IMR-90 (cell line): ENCODE measurements around the gene PIP5K1C. TPM values are rescaled to one million over a fixed set of nuclear protein-coding genes. Genes with fewer than 3 reads are reported as not detected.

Source experiments
- ATAC-seq: fragments of 200-7000 bp; cut with Tn5 transposase; 2 replicates; pipeline ENCODE4 v1.9.1; 2020; ENCODE audit warnings: low read depth, mild to moderate bottlenecking, moderate library complexity
- BruUV-seq: library from RNA; stranded (reverse); fragments of 400-500 nt; replicated peaks from 2 replicates; lab custom pipeline; 2021; lab: Mats Ljungman, UMichigan
- CTCF ChIA-PET: fragments of 300-600 bp; formaldehyde crosslinking; extraction: SDS; loops from one replicate; lab custom pipeline; 2021; ENCODE audit warnings: antibody characterized with exemption; lab: Yijun Ruan, JAX
- POLR2A ChIA-PET: fragments of 300-600 bp; sonication (Branson Sonifier 250); formaldehyde crosslinking; loops from one replicate; lab custom pipeline; 2022; ENCODE audit warnings: antibody characterized with exemption; ENCODE audit not compliant: unreplicated experiment; lab: Charles Lee
- DNase-seq: peaks from one replicate; pipeline ENCODE4 v3.0.0; 2013
- H2AFZ ChIP-seq: replicated peaks from 2 replicates; pipeline ENCODE3; 2013; ENCODE audit warnings: low read length, mild to moderate bottlenecking; ENCODE audit not compliant: poor library complexity
- H2AK5ac ChIP-seq: 2 replicates; pipeline ENCODE4 v1.6.1; 2013; ENCODE audit warnings: low read depth, low read length, inconsistent platforms
- H2AK9ac ChIP-seq: replicated peaks from 2 replicates; pipeline ENCODE3; 2013; ENCODE audit warnings: mild to moderate bottlenecking, low read depth, low read length, moderate library complexity; ENCODE audit not compliant: poor library complexity
- H2BK120ac ChIP-seq: 2 replicates; pipeline ENCODE4 v1.6.1; 2013; ENCODE audit warnings: low read depth, low read length, inconsistent platforms
- H2BK15ac ChIP-seq: 3 replicates; pipeline ENCODE4 v1.6.1; 2013; ENCODE audit warnings: low read depth, low read length, inconsistent platforms
- H2BK20ac ChIP-seq: 2 replicates; pipeline ENCODE4 v1.6.1; 2013; ENCODE audit warnings: low read depth, mild to moderate bottlenecking, inconsistent platforms, low read length, moderate library complexity
- H2BK5ac ChIP-seq: 2 replicates; pipeline ENCODE4 v1.6.1; 2013; ENCODE audit warnings: mild to moderate bottlenecking, low read depth, low read length, inconsistent platforms; ENCODE audit not compliant: poor library complexity, severe bottlenecking
- H3K14ac ChIP-seq: replicated peaks from 2 replicates; pipeline ENCODE4 v1.6.1; 2013; ENCODE audit warnings: low read depth, low read length, inconsistent platforms
- H3K18ac ChIP-seq: 2 replicates; pipeline ENCODE4 v1.6.1; 2013; ENCODE audit warnings: low read depth, low read length, control low read depth
- H3K23ac ChIP-seq: 2 replicates; pipeline ENCODE4 v1.6.1; 2013; ENCODE audit warnings: low read depth, low read length, inconsistent platforms
- H3K27ac ChIP-seq: 2 replicates; pipeline ENCODE4 v1.5.1; 2013; ENCODE audit warnings: mild to moderate bottlenecking, control low read depth, low read length; ENCODE audit not compliant: insufficient read depth
- H3K27me3 ChIP-seq: 2 replicates; pipeline ENCODE4 v1.6.1; 2013; ENCODE audit warnings: low read length; ENCODE audit not compliant: control insufficient read depth, insufficient read depth
- H3K36me3 ChIP-seq: 2 replicates; pipeline ENCODE4 v1.6.1; 2013; ENCODE audit warnings: low read length, mixed read lengths; ENCODE audit not compliant: control insufficient read depth, insufficient read depth
- H3K4ac ChIP-seq: 2 replicates; pipeline ENCODE4 v1.6.1; 2013; ENCODE audit warnings: low read depth, low read length, inconsistent platforms
- H3K4me1 ChIP-seq: 2 replicates; pipeline ENCODE4 v1.6.1; 2013; ENCODE audit warnings: low read length, mixed read lengths; ENCODE audit not compliant: control insufficient read depth, insufficient read depth
- H3K4me2 ChIP-seq: 2 replicates; pipeline ENCODE4 v1.6.1; 2013; ENCODE audit warnings: low read depth, mild to moderate bottlenecking, control low read depth, low read length, moderate library complexity
- H3K4me3 ChIP-seq: 2 replicates; pipeline ENCODE4 v1.5.1; 2013; ENCODE audit warnings: low read depth, mild to moderate bottlenecking, control low read depth, low read length, moderate library complexity; ENCODE audit not compliant: insufficient read depth
- H3K56ac ChIP-seq: 2 replicates; pipeline ENCODE4 v1.6.1; 2013; ENCODE audit warnings: low read length, inconsistent platforms; ENCODE audit not compliant: insufficient read depth; ENCODE audit errors: extremely low read depth
- H3K79me1 ChIP-seq, 2 experiments: 2 replicates each; pipeline ENCODE4 v1.6.1; 2013; ENCODE audit warnings: low read length in 2 of 2, inconsistent platforms in 1 of 2, low read depth in 1 of 2
- H3K9ac ChIP-seq: 2 replicates; pipeline ENCODE4 v1.6.1; 2013; ENCODE audit warnings: low read depth, low read length, control low read depth
- H3K9me1 ChIP-seq: 2 replicates; pipeline ENCODE4 v1.6.1; 2013; ENCODE audit warnings: low read length, inconsistent platforms; ENCODE audit not compliant: insufficient read depth
- H3K9me3 ChIP-seq: 2 replicates; pipeline ENCODE4 v1.6.1; 2013; ENCODE audit warnings: low read length; ENCODE audit not compliant: control insufficient read depth, insufficient read depth
- H4K20me1 ChIP-seq: 2 replicates; pipeline ENCODE4 v1.6.1; 2013; ENCODE audit warnings: low read length, inconsistent platforms; ENCODE audit not compliant: insufficient read depth
- H4K5ac ChIP-seq: 2 replicates; pipeline ENCODE4 v1.6.1; 2013; ENCODE audit warnings: mild to moderate bottlenecking, low read depth, low read length, control low read depth
- H4K8ac ChIP-seq, 2 experiments: 2 replicates each; pipeline ENCODE4 v1.6.1; 2013; ENCODE audit warnings: low read depth in 2 of 2, low read length in 2 of 2, control low read depth in 1 of 2, inconsistent platforms in 1 of 2
- H4K91ac ChIP-seq: 2 replicates; pipeline ENCODE4 v1.6.1; 2013; ENCODE audit warnings: low read depth, low read length, inconsistent platforms; ENCODE audit not compliant: insufficient read depth
- CEBPB ChIP-seq: IDR thresholded peaks from 2 replicates; pipeline ENCODE4 v1.6.1; 2012; ENCODE audit warnings: low read depth, low read length, improper control_type of control experiment
- FOS ChIP-seq: fragments of 150-350 bp; IDR thresholded peaks from 2 replicates; pipeline ENCODE4 v1.6.1; 2016; ENCODE audit warnings: low read depth, low read length
- MAFK ChIP-seq: IDR thresholded peaks from 2 replicates; pipeline ENCODE4 v1.6.1; 2012; ENCODE audit warnings: low read depth, low read length, improper control_type of control experiment
- MAZ ChIP-seq: IDR thresholded peaks from 2 replicates; pipeline ENCODE4 v1.6.1; 2012; ENCODE audit warnings: low read depth, mild to moderate bottlenecking, low read length, improper control_type of control experiment, moderate library complexity, borderline replicate concordance
- MXI1 ChIP-seq: IDR thresholded peaks from 2 replicates; pipeline ENCODE4 v1.6.1; 2012; ENCODE audit warnings: low read depth, mild to moderate bottlenecking, low read length, moderate library complexity, borderline replicate concordance
- NFE2L2 ChIP-seq: fragments of 150-350 bp; IDR thresholded peaks from 2 replicates; pipeline ENCODE4 v1.6.1; 2016; ENCODE audit warnings: low read depth, mild to moderate bottlenecking, low read length
- POLR2A ChIP-seq: IDR thresholded peaks from 2 replicates; pipeline ENCODE4 v1.6.1; 2012; ENCODE audit warnings: mild to moderate bottlenecking, low read depth, low read length
- RAD21 ChIP-seq: IDR thresholded peaks from 2 replicates; pipeline ENCODE4 v1.6.1; 2012; ENCODE audit warnings: low read length, improper control_type of control experiment
- RCOR1 ChIP-seq: IDR thresholded peaks from 2 replicates; pipeline ENCODE4 v1.6.1; 2012; ENCODE audit warnings: mild to moderate bottlenecking, low read length, improper control_type of control experiment; ENCODE audit not compliant: insufficient replicate concordance
- SMC3 ChIP-seq: fragments of 150-350 bp; IDR thresholded peaks from 2 replicates; pipeline ENCODE4 v1.6.1; 2016; ENCODE audit warnings: low read depth, mild to moderate bottlenecking, antibody characterized with exemption, low read length, moderate library complexity
- WGBS, 2 experiments: methylation state at CpG; one replicate each; pipeline versions ENCODE4 v1.1.5 to v1.1.7; 2013; ENCODE audit warnings: missing lambda C conversion rate in 2 of 2; ENCODE audit not compliant: insufficient read length in 1 of 2; ENCODE audit errors: extremely low coverage in 2 of 2; 5-methylcytosine and 5-hydroxymethylcytosine counted together
- dilution Hi-C: fragments of 300-500 bp; cut with HindIII; formaldehyde crosslinking; loops from one replicate; pipeline ENCODE4 v1.14.3; 2018; ENCODE audit warnings: low sequenced_read_pairs; ENCODE audit not compliant: unreplicated experiment
- in situ Hi-C: fragments of 300-500 bp; cut with MboI; formaldehyde crosslinking; loops from 3 replicates; pipeline ENCODE4 v1.14.3; 2019; ENCODE audit warnings: low sequenced_read_pairs, inconsistent platforms, mixed read lengths
- intact Hi-C: fragments of 100-400 bp; cut with micrococcal nuclease; formaldehyde crosslinking; loops from 2 replicates; pipeline ENCODE4 v1.10.0; 2022
- polyA plus RNA-seq, 3 experiments: library from polyadenylated mRNA; depleted of rRNA; stranded (reverse); fragments of >200 nt; gene quantifications; 2 replicates each; pipeline ENCODE4 v1.2.3, GENCODE V29; 2012; ENCODE audit warnings: low replicate concordance in 1 of 3
- total RNA-seq: library from RNA; depleted of rRNA; stranded (reverse); fragments of >200 nt; gene quantifications from 2 replicates; pipeline ENCODE4 v1.2.3, GENCODE V29; 2012
- TF ChIP-seq, protein P1 (sequence below): fragments of 150-350 bp; IDR thresholded peaks from 2 replicates; pipeline ENCODE4 v1.6.1; 2017; ENCODE audit warnings: mild to moderate bottlenecking, antibody characterized with exemption, low read length, low read depth
- TF ChIP-seq, protein P2 (sequence below): conservative IDR thresholded peaks from 2 replicates; pipeline ENCODE4 v1.5.1; 2012; ENCODE audit warnings: mild to moderate bottlenecking, low read depth, low read length, improper control_type of control experiment

The PIP5K1C gene
- total and polyA plus RNA-seq, 2 of the 4 experiments (the other 2 are of a cell fraction), result 13.6 to 23.3 TPM

DNA sequence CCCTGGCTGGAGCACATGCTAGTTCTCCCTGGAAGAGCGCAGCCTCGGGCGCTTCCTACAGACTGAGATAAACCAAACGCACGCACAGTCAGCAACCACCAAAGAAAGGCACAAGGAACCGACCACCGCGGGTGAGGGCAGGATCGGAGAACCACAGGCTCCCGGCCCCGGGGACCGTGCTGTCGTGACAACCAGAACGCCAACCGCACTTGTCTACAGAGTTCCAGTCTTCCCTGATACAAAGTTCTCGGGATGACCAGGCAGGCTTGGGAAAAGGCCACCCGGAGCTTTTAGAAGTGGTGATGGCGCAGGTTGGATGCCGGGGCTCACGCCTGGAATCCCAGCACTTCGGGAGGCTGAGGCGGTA, 40.5 kb downstream of the PIP5K1C start:
- no peak overlapping the region for H3K9ac ChIP-seq
- BruUV-seq, result no TSS peak

More for the DNA sequence above, 40.5 kb downstream of the PIP5K1C start:
- H3K27ac ChIP-seq, result no peak overlapping the region
- H3K36me3 ChIP-seq, result peaks cover 65% of the 10 kb centered on the region
- no peak overlapping the region for H3K56ac ChIP-seq
- H2BK5ac ChIP-seq, result no peak overlapping the region
- H3K9me1 ChIP-seq, result peaks cover 3% of the 10 kb centered on the region; the same call in 1 of the 2 replicates
- no peak overlapping the region for H3K14ac ChIP-seq
- H4K5ac ChIP-seq, result no peak overlapping the region
- peaks cover 0 to 8% of the 10 kb centered on the region in 2 experiments; a peak in 2 of 4 replicates for H3K79me1 ChIP-seq
- DNase-seq (no peak), ATAC-seq (no peak)
- H2BK20ac ChIP-seq, result no peak overlapping the region
- H4K91ac ChIP-seq, result no peak overlapping the region
- H2AK9ac ChIP-seq, result no peak overlapping the region
- in situ Hi-C loops, result no loop called here
- H2BK15ac ChIP-seq, result no peak overlapping the region
- no peak overlapping the region for H3K4me3 ChIP-seq
- H2AK5ac ChIP-seq, result no peak overlapping the region
- dilution Hi-C loops, result no loop called here
- CTCF ChIA-PET, result no interaction called here
- no peak overlapping the region for H3K23ac ChIP-seq
- no peak overlapping the region for H3K4me2 ChIP-seq
- no peak overlapping the region for H4K8ac ChIP-seq
- 90% methylated on average over 9 of the region's 22 CpGs; no CpG with 5 or more reads in 1 of the 2 experiments for WGBS, 2 experiments
- no peaks in the 10 kb centered on the region for H3K9me3 ChIP-seq
- H2AFZ ChIP-seq, result no peak overlapping the region
- TF ChIP-seq FOS (no peak), RAD21 (no peak), SMC3 (no peak), NFE2L2 (no peak), MAZ (no peak), POLR2A (no peak), MXI1 (no peak), CEBPB (no peak), MAFK (no peak), RCOR1 (no peak)
- TF ChIP-seq, protein P1, sequence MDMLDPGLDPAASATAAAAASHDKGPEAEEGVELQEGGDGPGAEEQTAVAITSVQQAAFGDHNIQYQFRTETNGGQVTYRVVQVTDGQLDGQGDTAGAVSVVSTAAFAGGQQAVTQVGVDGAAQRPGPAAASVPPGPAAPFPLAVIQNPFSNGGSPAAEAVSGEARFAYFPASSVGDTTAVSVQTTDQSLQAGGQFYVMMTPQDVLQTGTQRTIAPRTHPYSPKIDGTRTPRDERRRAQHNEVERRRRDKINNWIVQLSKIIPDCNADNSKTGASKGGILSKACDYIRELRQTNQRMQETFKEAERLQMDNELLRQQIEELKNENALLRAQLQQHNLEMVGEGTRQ, result no peak
- TF ChIP-seq, protein P2, sequence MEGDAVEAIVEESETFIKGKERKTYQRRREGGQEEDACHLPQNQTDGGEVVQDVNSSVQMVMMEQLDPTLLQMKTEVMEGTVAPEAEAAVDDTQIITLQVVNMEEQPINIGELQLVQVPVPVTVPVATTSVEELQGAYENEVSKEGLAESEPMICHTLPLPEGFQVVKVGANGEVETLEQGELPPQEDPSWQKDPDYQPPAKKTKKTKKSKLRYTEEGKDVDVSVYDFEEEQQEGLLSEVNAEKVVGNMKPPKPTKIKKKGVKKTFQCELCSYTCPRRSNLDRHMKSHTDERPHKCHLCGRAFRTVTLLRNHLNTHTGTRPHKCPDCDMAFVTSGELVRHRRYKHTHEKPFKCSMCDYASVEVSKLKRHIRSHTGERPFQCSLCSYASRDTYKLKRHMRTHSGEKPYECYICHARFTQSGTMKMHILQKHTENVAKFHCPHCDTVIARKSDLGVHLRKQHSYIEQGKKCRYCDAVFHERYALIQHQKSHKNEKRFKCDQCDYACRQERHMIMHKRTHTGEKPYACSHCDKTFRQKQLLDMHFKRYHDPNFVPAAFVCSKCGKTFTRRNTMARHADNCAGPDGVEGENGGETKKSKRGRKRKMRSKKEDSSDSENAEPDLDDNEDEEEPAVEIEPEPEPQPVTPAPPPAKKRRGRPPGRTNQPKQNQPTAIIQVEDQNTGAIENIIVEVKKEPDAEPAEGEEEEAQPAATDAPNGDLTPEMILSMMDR, result no peak
- no peak overlapping the region for H3K4ac ChIP-seq
- H3K4me1 ChIP-seq, result peaks cover 3% of the 10 kb centered on the region
- H3K18ac ChIP-seq, result no peak overlapping the region
- no peaks in the 10 kb centered on the region for H3K27me3 ChIP-seq
- POLR2A ChIA-PET, result no interaction called here
- no peaks in the 10 kb centered on the region for H4K20me1 ChIP-seq
- H2BK120ac ChIP-seq, result no peak overlapping the region
- intact Hi-C loops, result loop anchor here (10.0 kb wide), 1 partner anchor 545 kb away; no protein-coding TSS in a partner anchor
